K562 (cell line): ENCODE results near the gene HBB. TPM values are rescaled to one million over a fixed set of nuclear protein-coding genes. Genes with fewer than 3 reads are reported as not detected.

Experiments
- CAMTA2 ChIP-seq: fragments of 250-450 bp; sonication (Bioruptor Pico); conservative IDR thresholded peaks from 2 replicates; pipeline ENCODE4 v1.5.1; 2022
- CBX3 ChIP-seq, 2 experiments: IDR thresholded peaks; 1 replicate in 1 of 2; 2 replicates in 1 of 2; pipeline ENCODE4 v1.6.1; 2012; ENCODE audit warnings: inconsistent platforms in 2 of 2, low read length in 2 of 2, borderline replicate concordance in 1 of 2, control low read depth in 1 of 2
- GABPB2 ChIP-seq: fragments of 250-450 bp; sonication (Bioruptor Pico); conservative IDR thresholded peaks from 2 replicates; pipeline ENCODE4 v1.5.1; 2021; ENCODE audit warnings: mild to moderate bottlenecking
- HDAC1 ChIP-seq, 2 experiments: fragments of 450-650 bp; IDR thresholded peaks; 2 replicates each; pipeline ENCODE4 v1.6.1; 2016 to 2017; ENCODE audit warnings: inconsistent platforms in 1 of 2, mild to moderate bottlenecking in 1 of 2, moderate library complexity in 1 of 2
- HLTF ChIP-seq: fragments of 450-650 bp; IDR thresholded peaks from 2 replicates; pipeline ENCODE4 v1.6.1; 2016
- MEIS2 ChIP-seq: fragments of 450-650 bp; IDR thresholded peaks from 2 replicates; pipeline ENCODE4 v1.6.1; 2014; ENCODE audit warnings: mild to moderate bottlenecking; ENCODE audit not compliant: partially characterized antibody
- POLR3A ChIP-seq: IDR thresholded peaks from 2 replicates; pipeline ENCODE4 v1.6.1; 2011; ENCODE audit warnings: borderline replicate concordance, mild to moderate bottlenecking, moderate library complexity; ENCODE audit not compliant: insufficient read length, insufficient read depth; ENCODE audit errors: extremely low read depth
- TAF1 ChIP-seq: IDR thresholded peaks from 2 replicates; pipeline ENCODE4 v1.6.1; 2011; ENCODE audit warnings: mild to moderate bottlenecking, low read length, moderate library complexity; ENCODE audit not compliant: insufficient read depth, control insufficient read depth, severe bottlenecking; ENCODE audit errors: extremely low read depth
- TAF15 ChIP-seq: fragments of 200-400 bp; formaldehyde crosslinking; IDR thresholded peaks from 2 replicates; pipeline ENCODE4 v1.6.1; 2017; ENCODE audit warnings: mild to moderate bottlenecking, low read depth, low read length, moderate library complexity
- ZBTB8A ChIP-seq: fragments of 450-650 bp; IDR thresholded peaks from 2 replicates; pipeline ENCODE4 v1.6.1; 2018; ENCODE audit warnings: mild to moderate bottlenecking, moderate library complexity; ENCODE audit not compliant: partially characterized antibody
- ZNF655 ChIP-seq: fragments of 250-450 bp; sonication (Bioruptor Pico); IDR thresholded peaks from 2 replicates; pipeline ENCODE4 v1.5.0; 2021
- ZNF75A ChIP-seq: fragments of 450-650 bp; formaldehyde crosslinking; IDR thresholded peaks from 2 replicates; pipeline ENCODE4 v1.4.0; 2020; ENCODE audit warnings: mild to moderate bottlenecking
- polyA plus RNA-seq, 8 experiments: library from polyadenylated mRNA; depleted of rRNA in 4 of 8; stranded (reverse) in 5 of 8; unstranded in 3 of 8; fragments of >200 nt; fragmentation: Nextera tagmentation in 2 of 8; fragmentation: Illumina TruSeq in 1 of 8; extraction: Ambion mirVana in 2 of 8; extraction: Trizol in 1 of 8; gene quantifications; 2 replicates each; pipeline versions ENCODE4 v1.2.1 to v1.2.3, GENCODE V29; 2011 to 2014; ENCODE audit warnings: inconsistent platforms in 1 of 8, missing spikeins in 1 of 8
- total RNA-seq, 7 experiments: library from RNA; depleted of rRNA in 6 of 7; stranded (reverse); fragments of >200 nt in 6 of 7; fragmentation: Illumina TruSeq in 2 of 7; extraction: Trizol in 2 of 7; gene quantifications; 2 replicates each; pipeline versions ENCODE4 v1.2.1 to v1.2.3, GENCODE V29; 2011 to 2021; ENCODE audit warnings: low replicate concordance in 1 of 7
- TF ChIP-seq, protein P1 (sequence below): fragments of 250-450 bp; sonication (Bioruptor Pico); IDR thresholded peaks from 2 replicates; pipeline ENCODE4 v1.9.0; 2021; ENCODE audit warnings: mild to moderate bottlenecking, inconsistent platforms
- TF ChIP-seq, protein P2 (sequence below), 2 experiments: fragments of 450-650 bp; IDR thresholded peaks; 2 replicates each; pipeline ENCODE4 v1.6.1; 2016; ENCODE audit warnings: mild to moderate bottlenecking in 2 of 2, borderline replicate concordance in 1 of 2, low read depth in 1 of 2, moderate library complexity in 1 of 2
- TF ChIP-seq, protein P3 (sequence below): fragments of 250-450 bp; sonication (Bioruptor Pico); IDR thresholded peaks from 2 replicates; pipeline ENCODE4 v1.8.0; 2021; ENCODE audit warnings: mild to moderate bottlenecking, moderate library complexity

Gene HBB
- total and polyA plus RNA-seq, 9 of the 15 experiments (the other 6 are each of a cell fraction or from before 2014, with no cell fraction given): 0.33 to 3.4 (median 1.2) TPM; not detected in 2

GRCh38 chr11:5269715-5270147 lies 42.9 kb upstream of the HBB start, which contains the start of gene HBE1 (continued):
- TF ChIP-seq TAF15: no peak
- TF ChIP-seq, protein P1, sequence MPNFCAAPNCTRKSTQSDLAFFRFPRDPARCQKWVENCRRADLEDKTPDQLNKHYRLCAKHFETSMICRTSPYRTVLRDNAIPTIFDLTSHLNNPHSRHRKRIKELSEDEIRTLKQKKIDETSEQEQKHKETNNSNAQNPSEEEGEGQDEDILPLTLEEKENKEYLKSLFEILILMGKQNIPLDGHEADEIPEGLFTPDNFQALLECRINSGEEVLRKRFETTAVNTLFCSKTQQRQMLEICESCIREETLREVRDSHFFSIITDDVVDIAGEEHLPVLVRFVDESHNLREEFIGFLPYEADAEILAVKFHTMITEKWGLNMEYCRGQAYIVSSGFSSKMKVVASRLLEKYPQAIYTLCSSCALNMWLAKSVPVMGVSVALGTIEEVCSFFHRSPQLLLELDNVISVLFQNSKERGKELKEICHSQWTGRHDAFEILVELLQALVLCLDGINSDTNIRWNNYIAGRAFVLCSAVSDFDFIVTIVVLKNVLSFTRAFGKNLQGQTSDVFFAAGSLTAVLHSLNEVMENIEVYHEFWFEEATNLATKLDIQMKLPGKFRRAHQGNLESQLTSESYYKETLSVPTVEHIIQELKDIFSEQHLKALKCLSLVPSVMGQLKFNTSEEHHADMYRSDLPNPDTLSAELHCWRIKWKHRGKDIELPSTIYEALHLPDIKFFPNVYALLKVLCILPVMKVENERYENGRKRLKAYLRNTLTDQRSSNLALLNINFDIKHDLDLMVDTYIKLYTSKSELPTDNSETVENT (CRISPR knock-in tag): no peak
- peak in 1 of 2 experiments; percentile 60; a peak in 1 of 4 replicates for TF ChIP-seq HDAC1 (IDR thresholded peaks at IDR 0.05)
- no peak for TF ChIP-seq ZNF655 (CRISPR knock-in tag)
- TF ChIP-seq CAMTA2 (CRISPR knock-in tag): no peak
- peak; percentile 54 for TF ChIP-seq TAF1
- no peak for TF ChIP-seq POLR3A
- no peak for TF ChIP-seq ZBTB8A
- TF ChIP-seq HLTF: no peak
- TF ChIP-seq, protein P2, sequence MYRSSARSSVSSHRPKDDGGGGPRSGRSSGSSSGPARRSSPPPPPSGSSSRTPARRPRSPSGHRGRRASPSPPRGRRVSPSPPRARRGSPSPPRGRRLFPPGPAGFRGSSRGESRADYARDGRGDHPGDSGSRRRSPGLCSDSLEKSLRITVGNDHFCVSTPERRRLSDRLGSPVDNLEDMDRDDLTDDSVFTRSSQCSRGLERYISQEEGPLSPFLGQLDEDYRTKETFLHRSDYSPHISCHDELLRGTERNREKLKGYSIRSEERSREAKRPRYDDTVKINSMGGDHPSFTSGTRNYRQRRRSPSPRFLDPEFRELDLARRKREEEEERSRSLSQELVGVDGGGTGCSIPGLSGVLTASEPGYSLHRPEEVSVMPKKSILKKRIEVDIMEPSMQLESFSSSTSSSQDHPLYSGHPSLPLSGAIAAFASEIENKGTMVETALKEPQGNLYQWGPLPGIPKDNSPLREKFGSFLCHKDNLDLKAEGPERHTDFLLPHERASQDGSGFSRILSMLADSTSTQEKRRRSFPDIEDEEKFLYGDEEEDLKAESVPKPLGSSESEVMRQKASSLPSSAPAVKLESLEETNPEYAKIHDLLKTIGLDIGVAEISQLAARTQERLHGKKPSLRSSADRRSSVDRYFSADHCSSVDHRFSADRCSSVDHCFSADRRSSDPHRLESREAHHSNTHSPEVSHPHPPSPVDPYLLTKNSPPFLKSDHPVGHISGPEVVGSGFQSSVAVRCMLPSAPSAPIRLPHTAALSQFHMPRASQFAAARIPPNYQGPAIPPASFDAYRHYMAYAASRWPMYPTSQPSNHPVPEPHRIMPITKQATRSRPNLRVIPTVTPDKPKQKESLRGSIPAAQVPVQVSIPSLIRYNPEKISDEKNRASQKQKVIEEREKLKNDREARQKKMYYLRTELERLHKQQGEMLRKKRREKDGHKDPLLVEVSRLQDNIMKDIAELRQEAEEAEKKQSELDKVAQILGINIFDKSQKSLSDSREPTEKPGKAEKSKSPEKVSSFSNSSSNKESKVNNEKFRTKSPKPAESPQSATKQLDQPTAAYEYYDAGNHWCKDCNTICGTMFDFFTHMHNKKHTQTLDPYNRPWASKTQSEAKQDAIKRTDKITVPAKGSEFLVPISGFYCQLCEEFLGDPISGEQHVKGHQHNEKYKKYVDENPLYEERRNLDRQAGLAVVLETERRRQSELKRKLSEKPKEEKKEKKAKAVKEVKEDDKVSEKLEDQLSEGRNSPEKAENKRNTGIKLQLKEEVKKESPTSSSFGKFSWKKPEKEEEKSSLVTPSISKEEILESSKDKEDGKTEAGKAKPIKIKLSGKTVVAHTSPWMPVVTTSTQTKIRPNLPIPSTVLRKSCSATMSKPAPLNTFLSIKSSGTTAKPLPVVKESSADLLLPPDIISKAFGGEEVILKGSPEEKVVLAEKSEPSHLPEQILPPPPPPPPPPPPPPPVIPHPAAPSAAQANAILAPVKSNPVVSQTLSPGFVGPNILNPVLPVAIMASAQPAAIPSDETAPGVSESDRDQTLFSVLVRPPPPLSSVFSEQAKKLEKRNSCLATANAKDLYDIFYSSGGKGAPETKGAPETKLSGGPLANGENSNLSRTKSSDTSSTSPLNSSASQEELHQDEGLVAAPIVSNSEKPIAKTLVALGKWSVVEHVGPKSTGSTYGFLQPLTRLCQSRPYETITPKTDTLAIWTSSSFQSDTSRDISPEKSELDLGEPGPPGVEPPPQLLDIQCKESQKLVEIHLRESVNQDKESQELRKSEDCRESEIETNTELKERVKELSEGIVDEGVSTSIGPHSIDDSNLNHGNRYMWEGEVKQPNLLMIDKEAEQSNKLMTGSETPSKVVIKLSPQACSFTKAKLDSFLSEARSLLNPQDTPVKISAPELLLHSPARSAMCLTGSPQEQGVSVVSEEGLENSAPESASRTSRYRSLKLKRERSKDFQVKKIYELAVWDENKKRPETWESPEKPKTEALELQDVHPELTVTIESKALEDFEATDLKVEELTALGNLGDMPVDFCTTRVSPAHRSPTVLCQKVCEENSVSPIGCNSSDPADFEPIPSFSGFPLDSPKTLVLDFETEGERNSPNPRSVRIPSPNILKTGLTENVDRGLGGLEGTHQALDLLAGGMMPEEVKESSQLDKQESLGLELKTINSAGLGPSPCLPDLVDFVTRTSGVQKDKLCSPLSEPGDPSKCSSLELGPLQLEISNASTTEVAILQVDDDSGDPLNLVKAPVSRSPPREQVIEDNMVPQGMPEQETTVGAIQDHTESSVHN (IDR thresholded peaks at IDR 0.05; ENCODE audit: borderline replicate concordance in 1 of 2, low read depth in 1 of 2): no peak
- no peak for TF ChIP-seq GABPB2 (CRISPR knock-in tag)
- peak; percentile 80 for TF ChIP-seq MEIS2
- TF ChIP-seq ZNF75A: no peak
- TF ChIP-seq, protein P3, sequence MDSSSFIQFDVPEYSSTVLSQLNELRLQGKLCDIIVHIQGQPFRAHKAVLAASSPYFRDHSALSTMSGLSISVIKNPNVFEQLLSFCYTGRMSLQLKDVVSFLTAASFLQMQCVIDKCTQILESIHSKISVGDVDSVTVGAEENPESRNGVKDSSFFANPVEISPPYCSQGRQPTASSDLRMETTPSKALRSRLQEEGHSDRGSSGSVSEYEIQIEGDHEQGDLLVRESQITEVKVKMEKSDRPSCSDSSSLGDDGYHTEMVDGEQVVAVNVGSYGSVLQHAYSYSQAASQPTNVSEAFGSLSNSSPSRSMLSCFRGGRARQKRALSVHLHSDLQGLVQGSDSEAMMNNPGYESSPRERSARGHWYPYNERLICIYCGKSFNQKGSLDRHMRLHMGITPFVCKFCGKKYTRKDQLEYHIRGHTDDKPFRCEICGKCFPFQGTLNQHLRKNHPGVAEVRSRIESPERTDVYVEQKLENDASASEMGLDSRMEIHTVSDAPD (CRISPR knock-in tag): no peak
- TF ChIP-seq CBX3 (IDR thresholded peaks at IDR 0.05; ENCODE audit: borderline replicate concordance in 1 of 2, low read length in 2 of 2): no peak
